ENCODE measurements around the gene MCEMP1. TPM values are rescaled to one million over a fixed set of nuclear protein-coding genes. Genes with fewer than 3 reads are reported as not detected.

The MCEMP1 gene
- total and polyA plus RNA-seq, 2 donors from 2014 or later = 0.28 to 0.38 TPM

DNA sequence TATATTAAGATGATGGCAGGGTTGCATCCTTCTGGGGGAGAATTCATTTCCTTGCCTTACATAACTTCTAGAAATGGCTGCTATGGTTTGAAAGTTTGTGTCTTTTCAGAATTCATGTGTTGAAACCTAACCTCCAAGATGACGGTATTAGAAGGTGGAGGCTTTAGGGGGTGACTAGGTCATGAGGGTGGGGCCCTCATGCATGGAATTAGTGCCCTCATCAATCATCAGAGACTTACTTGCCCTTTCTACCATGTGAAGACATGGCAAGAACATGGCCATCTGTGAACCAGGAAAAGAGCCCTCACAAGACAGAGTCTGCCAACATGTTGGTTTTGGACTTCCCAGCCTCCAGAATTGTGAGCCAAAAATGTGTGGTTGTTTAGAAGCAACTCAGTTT lies 39.9 kb downstream of the MCEMP1 start:
- H3K27me3 ChIP-seq (ENCODE audit: control insufficient read depth, insufficient read depth, low read length) = no peaks in the 10 kb centered on the region
- TF ChIP-seq, protein P1, sequence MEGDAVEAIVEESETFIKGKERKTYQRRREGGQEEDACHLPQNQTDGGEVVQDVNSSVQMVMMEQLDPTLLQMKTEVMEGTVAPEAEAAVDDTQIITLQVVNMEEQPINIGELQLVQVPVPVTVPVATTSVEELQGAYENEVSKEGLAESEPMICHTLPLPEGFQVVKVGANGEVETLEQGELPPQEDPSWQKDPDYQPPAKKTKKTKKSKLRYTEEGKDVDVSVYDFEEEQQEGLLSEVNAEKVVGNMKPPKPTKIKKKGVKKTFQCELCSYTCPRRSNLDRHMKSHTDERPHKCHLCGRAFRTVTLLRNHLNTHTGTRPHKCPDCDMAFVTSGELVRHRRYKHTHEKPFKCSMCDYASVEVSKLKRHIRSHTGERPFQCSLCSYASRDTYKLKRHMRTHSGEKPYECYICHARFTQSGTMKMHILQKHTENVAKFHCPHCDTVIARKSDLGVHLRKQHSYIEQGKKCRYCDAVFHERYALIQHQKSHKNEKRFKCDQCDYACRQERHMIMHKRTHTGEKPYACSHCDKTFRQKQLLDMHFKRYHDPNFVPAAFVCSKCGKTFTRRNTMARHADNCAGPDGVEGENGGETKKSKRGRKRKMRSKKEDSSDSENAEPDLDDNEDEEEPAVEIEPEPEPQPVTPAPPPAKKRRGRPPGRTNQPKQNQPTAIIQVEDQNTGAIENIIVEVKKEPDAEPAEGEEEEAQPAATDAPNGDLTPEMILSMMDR (IDR thresholded peaks at IDR 0.05; ENCODE audit: borderline replicate concordance, extremely low read depth, insufficient read depth) = no peak
- intact Hi-C loops (cut with DNase I) = no loop called here
- peaks cover 0 to 4% (median 2%) of the 10 kb centered on the region in 3 donors for H3K9me3 ChIP-seq (ENCODE audit: control insufficient read depth in 2 of 3, insufficient read depth in 1 of 3, low read length in 3 of 3)
- H3K36me3 ChIP-seq (ENCODE audit: control insufficient read depth in 2 of 3, insufficient read depth in 3 of 3, low read length in 3 of 3) = no peaks in the 10 kb centered on the region
- no peak overlapping the region for H3K27ac ChIP-seq (ENCODE audit: low read depth in 2 of 2, low read length in 2 of 2)
- no peaks in the 10 kb centered on the region for H3K4me1 ChIP-seq (ENCODE audit: control insufficient read depth in 2 of 3, insufficient read depth in 2 of 3, low read depth in 1 of 3, low read length in 3 of 3)
- no peak overlapping the region for H3K4me3 ChIP-seq (ENCODE audit: low read length in 3 of 3)
- FAIRE-seq = no peak
- no peak overlapping the region for H3K9ac ChIP-seq (ENCODE audit: low read length in 3 of 3)
- no peak for DNase-seq

DNA sequence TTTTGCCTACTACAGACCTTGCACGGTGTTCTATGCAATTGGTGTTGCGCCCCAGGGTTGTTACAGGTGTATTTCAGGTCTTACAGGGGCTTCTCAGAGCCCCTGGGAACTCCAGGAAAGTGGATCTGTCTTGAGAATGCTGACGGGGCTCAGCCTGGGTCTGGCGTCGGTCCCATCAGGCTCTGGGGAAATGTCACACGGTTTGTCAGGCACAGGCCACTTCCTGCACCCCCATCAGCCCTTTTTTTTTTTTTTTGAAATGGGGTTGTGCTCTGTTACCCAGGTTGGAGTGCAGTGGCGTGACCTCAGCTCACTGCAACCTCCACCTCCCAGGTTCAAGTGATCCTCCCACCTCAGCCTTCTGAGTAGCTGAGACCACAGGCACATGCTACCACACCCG lies 41.8 kb downstream of the MCEMP1 start:
- no peaks in the 10 kb centered on the region for H3K4me1 ChIP-seq (ENCODE audit: control insufficient read depth in 2 of 3, insufficient read depth in 2 of 3, low read depth in 1 of 3, low read length in 3 of 3)
- intact Hi-C loops (cut with DNase I) = no loop called here
- TF ChIP-seq, protein P1 (IDR thresholded peaks at IDR 0.05; ENCODE audit: borderline replicate concordance, extremely low read depth, insufficient read depth) = no peak

DNA sequence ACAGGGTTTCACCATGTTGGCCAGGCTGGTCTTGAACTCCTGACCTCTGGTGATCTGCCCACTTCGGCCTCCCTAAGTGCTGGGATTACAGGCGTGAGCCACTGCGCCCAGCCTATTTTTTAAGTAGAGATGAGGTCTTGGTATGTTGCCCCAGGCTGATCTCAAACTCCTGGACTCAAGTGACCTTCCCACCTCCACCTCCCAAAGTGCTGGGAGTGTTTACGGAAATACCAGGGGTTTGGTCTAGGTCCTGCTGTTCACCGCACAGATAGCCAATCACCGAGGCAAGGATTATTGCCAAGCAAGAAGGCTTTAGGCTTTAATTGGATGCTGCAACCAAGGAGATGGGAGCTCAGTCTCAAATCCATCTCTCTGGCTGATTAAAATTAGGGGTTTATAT lies 43.5 kb downstream of the MCEMP1 start:
- DNase-seq = no peak
- no peak overlapping the region for H3K27ac ChIP-seq (ENCODE audit: low read depth in 2 of 2, low read length in 2 of 2)
- FAIRE-seq = no peak
- no peak overlapping the region for H3K4me3 ChIP-seq (ENCODE audit: low read length in 3 of 3)
- TF ChIP-seq, protein P1 (IDR thresholded peaks at IDR 0.05; ENCODE audit: borderline replicate concordance, extremely low read depth, insufficient read depth) = no peak
- H3K36me3 ChIP-seq (ENCODE audit: control insufficient read depth in 2 of 3, insufficient read depth in 3 of 3, low read length in 3 of 3) = no peaks in the 10 kb centered on the region
- H3K27me3 ChIP-seq (ENCODE audit: control insufficient read depth, insufficient read depth, low read length) = no peaks in the 10 kb centered on the region
- no peaks in the 10 kb centered on the region for H3K4me1 ChIP-seq (ENCODE audit: control insufficient read depth in 2 of 3, insufficient read depth in 2 of 3, low read depth in 1 of 3, low read length in 3 of 3)
- no peak overlapping the region for H3K9ac ChIP-seq (ENCODE audit: low read length in 3 of 3)
- H3K9me3 ChIP-seq (ENCODE audit: control insufficient read depth in 2 of 3, insufficient read depth in 1 of 3, low read length in 3 of 3) = peaks cover 0 to 4% (median 2%) of the 10 kb centered on the region in 3 donors
- intact Hi-C loops (cut with DNase I) = no loop called here

More for the DNA sequence above, 41.8 kb downstream of the MCEMP1 start:
- H3K9ac ChIP-seq (ENCODE audit: low read length in 3 of 3) = no peak overlapping the region
- no peaks in the 10 kb centered on the region for H3K27me3 ChIP-seq (ENCODE audit: control insufficient read depth, insufficient read depth, low read length)
- H3K36me3 ChIP-seq (ENCODE audit: control insufficient read depth in 2 of 3, insufficient read depth in 3 of 3, low read length in 3 of 3) = no peaks in the 10 kb centered on the region
- H3K4me3 ChIP-seq (ENCODE audit: low read length in 3 of 3) = no peak overlapping the region
- H3K9me3 ChIP-seq (ENCODE audit: control insufficient read depth in 2 of 3, insufficient read depth in 1 of 3, low read length in 3 of 3) = peaks cover 0 to 4% (median 2%) of the 10 kb centered on the region in 3 donors
- H3K27ac ChIP-seq (ENCODE audit: low read depth in 2 of 2, low read length in 2 of 2) = no peak overlapping the region
- no peak for FAIRE-seq
- no peak for DNase-seq

DNA sequence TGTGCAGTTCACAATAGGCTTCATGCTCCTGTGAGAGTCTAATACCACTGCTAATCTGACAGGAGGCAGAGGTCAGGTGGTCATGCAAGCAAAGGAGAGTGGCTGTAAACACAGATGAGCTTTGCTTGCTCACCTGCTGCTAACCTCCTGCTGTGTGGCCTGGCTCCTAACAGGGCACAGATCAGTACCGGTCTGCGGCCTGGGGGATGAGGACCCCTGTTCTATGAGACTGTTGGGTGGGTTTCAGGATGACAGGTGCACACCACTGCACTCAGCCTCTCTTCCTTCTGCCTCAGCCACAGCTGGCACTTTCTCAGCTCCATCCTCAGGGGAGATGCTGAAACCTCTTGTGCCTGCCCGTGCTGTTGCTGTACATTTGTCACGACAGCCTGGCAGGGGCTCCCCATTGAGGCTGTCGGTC lies 45.4 kb downstream of the MCEMP1 start:
- FAIRE-seq (no peak), DNase-seq (no peak)
- H3K4me1 ChIP-seq (ENCODE audit: control insufficient read depth in 2 of 3, insufficient read depth in 2 of 3, low read depth in 1 of 3, low read length in 3 of 3) = no peaks in the 10 kb centered on the region
- H3K27me3 ChIP-seq (ENCODE audit: control insufficient read depth, insufficient read depth, low read length) = no peaks in the 10 kb centered on the region
- TF ChIP-seq, protein P1 (IDR thresholded peaks at IDR 0.05; ENCODE audit: borderline replicate concordance, extremely low read depth, insufficient read depth) = no peak
- H3K27ac ChIP-seq (ENCODE audit: low read depth in 2 of 2, low read length in 2 of 2) = no peak overlapping the region
- intact Hi-C loops (cut with DNase I) = no loop called here
- no peaks in the 10 kb centered on the region for H3K36me3 ChIP-seq (ENCODE audit: control insufficient read depth in 2 of 3, insufficient read depth in 3 of 3, low read length in 3 of 3)
- H3K9ac ChIP-seq (ENCODE audit: low read length in 3 of 3) = no peak overlapping the region
- no peak overlapping the region for H3K4me3 ChIP-seq (ENCODE audit: low read length in 3 of 3)
- H3K9me3 ChIP-seq (ENCODE audit: control insufficient read depth in 2 of 3, insufficient read depth in 1 of 3, low read length in 3 of 3) = no peaks in the 10 kb centered on the region
